NCI-H460 (cell line): ENCODE measurements around the gene C2orf69. TPM values are rescaled to one million over a fixed set of nuclear protein-coding genes. Genes with fewer than 3 reads are reported as not detected.

Experiments used
- DNase-seq: peaks from one replicate; pipeline ENCODE4 v3.0.0-alpha.2; 2016; ENCODE audit warnings: low read depth; ENCODE audit errors: extremely low read depth
- polyA plus RNA-seq: library from polyadenylated mRNA; depleted of rRNA; stranded (reverse); fragments of >200 nt; gene quantifications from 2 replicates; pipeline ENCODE4 v1.2.3, GENCODE V29; 2014; cell fraction: nucleus; rRNA removed
- total RNA-seq: library from RNA; depleted of rRNA; stranded (reverse); fragments of >200 nt; shearing (Covaris generic); gene quantifications from 2 replicates; pipeline ENCODE4 v1.2.3, GENCODE V29; 2014; rRNA removed

C2orf69 gene
- total RNA-seq, result 18.3 and 20.2 TPM in 2 replicates
- polyA plus RNA-seq, result 8.3 and 18.6 TPM in 2 replicates

DNA sequence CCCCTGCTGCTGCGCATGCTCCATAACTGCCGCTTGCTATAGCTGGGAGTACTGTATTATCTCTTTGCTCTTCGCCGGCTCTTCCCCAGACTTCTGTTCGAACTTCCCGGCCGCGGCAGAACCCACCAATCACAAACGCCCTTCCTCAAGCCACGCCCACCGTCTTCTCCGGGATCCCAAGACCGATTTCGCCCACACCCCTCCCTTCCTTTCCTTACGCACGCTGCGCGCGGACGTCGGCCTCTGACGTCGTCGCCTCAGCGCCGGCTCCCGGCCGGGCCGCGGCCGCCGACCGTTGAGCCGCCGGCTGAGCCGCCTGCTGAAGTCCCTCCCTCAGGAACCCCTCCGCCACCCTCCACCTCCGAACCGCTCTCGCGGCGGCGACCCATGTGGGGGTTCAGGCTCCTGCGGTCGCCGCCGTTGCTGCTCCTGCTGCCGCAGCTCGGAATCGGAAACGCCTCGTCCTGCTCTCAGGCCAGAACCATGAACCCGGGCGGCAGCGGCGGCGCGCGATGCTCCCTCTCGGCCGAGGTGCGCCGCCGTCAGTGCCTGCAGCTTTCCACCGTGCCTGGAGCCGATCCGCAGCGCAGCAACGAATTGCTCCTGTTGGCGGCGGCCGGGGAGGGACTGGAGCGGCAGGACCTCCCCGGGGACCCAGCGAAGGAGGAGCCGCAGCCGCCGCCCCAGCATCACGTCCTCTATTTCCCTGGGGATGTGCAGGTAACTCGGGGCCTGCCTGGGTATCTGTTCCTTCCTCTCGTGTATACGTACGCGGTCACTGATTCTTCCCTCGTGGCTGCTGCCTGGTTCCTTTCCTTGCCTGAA, at the start of gene C2orf69:
Gene C2orf69, plus strand, starts transcription at position 242 of the 825 bp plus-strand sequence. Its CDS starts 146 bp downstream, at position 388.
- peak; percentile 98 for DNase-seq

DNA sequence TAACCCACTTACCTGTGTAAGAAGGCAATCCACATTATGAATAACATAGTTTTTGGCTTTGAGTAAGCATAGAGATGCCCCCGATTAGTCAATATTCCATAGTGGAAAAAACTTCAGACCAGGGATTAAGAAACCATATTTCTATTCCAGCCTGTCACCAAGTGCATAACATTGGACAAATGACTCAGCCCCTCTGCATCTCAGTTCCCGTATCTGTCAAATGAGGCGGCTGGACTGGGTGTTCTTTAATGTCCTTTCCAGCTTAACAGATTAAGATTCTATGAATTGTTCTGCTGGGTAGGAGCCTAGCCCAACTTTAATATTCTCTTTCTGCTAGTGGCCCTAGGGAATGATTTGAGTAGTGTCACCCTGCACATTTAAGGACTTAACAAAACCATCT, 48.3 kb upstream of the C2orf69 start:
- no peak for DNase-seq

- no peak for DNase-seq
These were observed 45.2 kb upstream of the C2orf69 start for GRCh38 chr2:199865905-199866304.

DNA sequence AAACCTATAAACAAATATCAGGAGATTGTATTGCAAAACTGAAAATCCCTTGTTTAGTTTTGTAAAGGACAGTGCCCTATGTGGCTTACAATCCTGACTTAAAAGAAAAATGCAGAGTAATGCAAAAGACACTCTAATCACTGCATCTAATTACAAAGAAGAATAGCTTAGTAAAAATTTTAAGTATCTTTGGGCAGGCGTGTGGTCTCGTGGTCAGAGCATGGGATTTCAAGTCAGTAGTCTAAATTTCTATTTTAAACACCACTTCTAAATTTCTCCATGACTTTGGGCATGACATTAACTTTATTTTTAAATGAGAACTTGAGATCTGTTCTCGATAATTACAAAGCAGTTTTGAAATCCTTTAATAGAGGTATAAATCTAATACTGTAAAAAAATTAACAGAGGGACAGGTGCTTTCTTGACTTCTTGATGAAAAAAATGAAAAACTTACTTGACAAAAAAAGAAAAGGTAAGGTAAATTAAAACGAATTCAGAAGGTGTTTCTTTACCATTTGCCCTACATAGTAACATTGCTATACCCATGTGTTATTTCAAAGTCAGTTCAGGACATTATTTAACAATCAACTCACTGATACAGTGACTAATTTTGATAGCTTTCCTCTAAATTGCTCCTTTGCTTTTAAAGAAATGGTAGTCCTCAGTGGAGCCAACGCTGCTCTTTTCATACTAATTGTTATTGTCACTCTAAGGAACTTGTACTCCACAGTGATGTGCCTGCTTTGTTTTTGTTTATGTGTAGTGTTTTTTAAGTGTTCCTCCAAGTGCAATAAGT, 42.5 kb upstream of the C2orf69 start:
- no peak for DNase-seq

DNA sequence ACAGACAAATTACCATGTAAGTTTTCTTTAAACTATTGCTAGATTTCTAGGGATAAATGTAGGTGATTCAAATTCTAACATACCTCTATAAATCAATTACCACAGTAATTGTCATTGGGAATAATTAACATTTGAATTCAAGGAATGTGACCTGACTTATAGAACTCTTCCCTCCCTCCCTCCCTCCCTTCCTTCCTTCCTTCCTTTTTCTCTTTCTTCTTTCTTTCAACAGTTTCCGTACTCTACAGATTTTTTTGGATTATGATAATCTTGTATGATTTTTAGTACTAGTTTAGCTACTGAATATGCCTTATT, 41.9 kb upstream of the C2orf69 start:
- DNase-seq, result no peak

DNA sequence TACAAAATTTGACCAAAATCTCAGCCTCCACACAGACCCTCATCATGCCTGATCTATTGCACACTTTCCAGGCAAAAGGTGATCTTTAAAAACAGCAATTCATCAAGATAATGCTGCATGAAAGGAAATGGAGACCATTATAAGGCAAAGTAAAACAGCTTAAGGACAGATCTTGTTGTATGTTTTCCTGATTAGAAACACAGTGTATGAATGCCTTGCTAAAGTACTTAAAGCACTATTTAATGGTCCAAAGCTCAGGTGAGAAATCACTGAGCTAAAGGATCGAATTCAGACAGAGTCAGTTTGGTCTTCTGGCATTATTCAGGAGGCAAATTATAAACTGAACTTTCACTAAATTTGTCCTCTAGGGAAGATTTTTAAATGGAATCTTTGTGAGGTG, 41.4 kb upstream of the C2orf69 start:
- no peak for DNase-seq

- DNase-seq, result no peak
These were observed 40.5 kb upstream of the C2orf69 start for GRCh38 chr2:199870581-199870980.

GRCh38 chr2:199874209-199874608, 36.9 kb upstream of the C2orf69 start:
- DNase-seq, result no peak

DNA sequence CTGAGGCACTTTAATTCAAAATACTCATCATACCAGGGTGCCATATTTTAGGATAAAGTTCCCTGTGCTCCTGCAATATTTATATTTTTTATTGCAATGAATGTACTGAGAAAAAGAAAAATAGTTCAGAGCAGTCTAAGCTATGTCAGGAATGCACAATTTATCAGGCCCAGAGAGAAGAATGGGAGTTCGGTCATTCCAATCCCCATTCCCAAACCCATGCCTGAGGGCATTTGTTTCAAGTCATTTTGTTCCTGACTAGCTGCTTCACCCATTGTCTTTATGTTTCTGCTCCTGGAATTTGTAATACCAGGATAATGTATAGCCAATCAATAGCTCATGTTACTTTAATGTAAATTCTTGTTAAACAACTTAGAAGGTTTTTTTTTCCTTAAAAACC, 35.7 kb upstream of the C2orf69 start:
- no peak for DNase-seq

GRCh38 chr2:199882667-199883066, 28.4 kb upstream of the C2orf69 start:
- no peak for DNase-seq

GRCh38 chr2:199883474-199884212, 27.4 kb upstream of the C2orf69 start:
- no peak for DNase-seq

DNA sequence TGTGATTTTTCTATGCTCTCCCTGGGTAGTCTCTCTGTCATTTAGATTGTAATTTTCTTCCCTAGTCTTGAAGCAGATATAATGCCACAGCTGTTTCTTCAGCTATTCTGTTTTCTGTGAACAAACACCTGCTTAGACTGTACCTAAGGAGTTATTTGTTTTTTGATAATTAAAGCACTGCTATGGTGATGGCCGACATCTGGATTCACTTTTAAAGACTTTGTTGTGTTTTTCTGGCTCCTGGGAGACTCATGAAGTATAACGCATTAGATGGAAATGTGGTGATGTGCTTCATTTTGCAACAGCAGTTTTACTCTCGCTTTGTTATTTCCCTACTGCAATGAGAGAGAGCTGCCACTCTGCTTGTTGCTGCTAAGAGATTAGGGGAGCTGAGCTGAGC, 15.7 kb upstream of the C2orf69 start:
- no peak for DNase-seq

- no peak for DNase-seq
These were observed 14.5 kb upstream of the C2orf69 start for GRCh38 chr2:199896617-199897016.

GRCh38 chr2:199901942-199902341, 9.2 kb upstream of the C2orf69 start:
- DNase-seq, result no peak

DNA sequence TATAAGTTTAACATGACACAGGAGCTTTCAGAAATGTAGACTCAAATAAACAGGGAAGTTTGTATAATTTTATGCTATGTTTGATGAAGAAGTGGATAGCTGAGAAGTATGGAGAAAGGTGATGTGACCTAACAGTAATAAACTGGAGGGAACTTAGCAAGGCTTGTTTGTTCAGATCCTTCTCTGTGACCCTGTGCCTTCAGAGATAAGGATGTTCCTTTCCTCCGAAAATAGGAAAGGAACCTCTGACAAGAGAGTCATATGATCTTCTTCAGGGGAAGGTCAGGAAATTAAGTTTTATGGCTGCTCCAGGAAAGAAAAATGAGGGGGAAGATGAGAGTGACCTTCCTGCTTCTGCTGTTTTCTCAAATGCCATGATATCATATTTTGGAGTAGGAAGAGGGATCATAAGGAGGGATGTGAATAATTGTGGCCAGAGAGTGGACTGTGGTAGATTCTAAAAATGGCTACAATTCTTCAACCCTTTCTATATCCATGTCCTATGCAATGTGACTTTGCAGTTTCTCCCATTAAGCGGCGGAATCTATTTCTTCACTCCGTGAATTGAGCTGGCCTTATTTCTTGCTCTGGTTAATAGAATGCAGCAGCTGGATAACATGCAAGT, 8.5 kb upstream of the C2orf69 start:
- no peak for DNase-seq

- no peak for DNase-seq
These were observed 8.0 kb upstream of the C2orf69 start for GRCh38 chr2:199903111-199903510.

- DNase-seq, result no peak
These were observed 3.9 kb upstream of the C2orf69 start for GRCh38 chr2:199907008-199907714.

DNA sequence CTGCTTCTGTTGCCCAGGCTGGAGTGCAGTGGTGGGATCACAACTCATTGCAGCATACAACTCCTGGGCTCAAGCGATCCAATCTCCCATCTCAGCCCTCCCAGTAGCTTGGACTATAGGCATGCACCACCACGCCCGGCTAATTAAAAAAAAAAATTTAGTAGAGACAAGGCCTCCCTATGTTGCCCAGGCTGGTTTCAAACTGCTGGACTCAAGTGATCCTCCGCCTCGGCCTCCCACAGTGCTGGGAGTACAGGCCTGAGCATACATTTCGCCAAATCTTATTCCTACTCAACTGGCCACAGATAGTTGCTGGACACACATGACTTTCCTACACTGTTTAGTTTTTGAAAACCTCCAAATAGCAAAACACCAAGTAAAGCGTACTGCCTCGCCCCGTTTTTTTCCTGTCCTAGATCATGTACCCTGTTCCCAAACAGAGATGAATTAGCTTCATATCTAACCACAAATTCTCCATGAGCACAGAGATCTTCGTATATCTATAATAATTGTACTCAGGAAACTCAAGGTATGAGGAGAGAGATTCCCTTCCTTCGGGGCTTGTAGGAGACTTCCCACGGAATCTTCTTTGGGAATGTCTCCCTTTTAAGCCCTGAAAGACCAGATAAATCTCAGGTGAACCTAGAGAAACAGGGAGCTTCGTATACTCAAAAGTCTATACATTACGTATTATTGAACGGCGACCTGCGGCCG, 598 bp upstream of the C2orf69 start:
- DNase-seq, result no peak

- no peak for DNase-seq
These were observed 726 bp downstream of the C2orf69 start for GRCh38 chr2:199911877-199912161.
